Measurements from ENCODE around the gene DHX32. TPM values are rescaled to one million over a fixed set of nuclear protein-coding genes. Genes with fewer than 3 reads are reported as not detected.

DHX32 gene
- polyA plus RNA-seq, 1 of the 3 experiments (the other 2 are of a cell fraction): 16.8 TPM

DNA sequence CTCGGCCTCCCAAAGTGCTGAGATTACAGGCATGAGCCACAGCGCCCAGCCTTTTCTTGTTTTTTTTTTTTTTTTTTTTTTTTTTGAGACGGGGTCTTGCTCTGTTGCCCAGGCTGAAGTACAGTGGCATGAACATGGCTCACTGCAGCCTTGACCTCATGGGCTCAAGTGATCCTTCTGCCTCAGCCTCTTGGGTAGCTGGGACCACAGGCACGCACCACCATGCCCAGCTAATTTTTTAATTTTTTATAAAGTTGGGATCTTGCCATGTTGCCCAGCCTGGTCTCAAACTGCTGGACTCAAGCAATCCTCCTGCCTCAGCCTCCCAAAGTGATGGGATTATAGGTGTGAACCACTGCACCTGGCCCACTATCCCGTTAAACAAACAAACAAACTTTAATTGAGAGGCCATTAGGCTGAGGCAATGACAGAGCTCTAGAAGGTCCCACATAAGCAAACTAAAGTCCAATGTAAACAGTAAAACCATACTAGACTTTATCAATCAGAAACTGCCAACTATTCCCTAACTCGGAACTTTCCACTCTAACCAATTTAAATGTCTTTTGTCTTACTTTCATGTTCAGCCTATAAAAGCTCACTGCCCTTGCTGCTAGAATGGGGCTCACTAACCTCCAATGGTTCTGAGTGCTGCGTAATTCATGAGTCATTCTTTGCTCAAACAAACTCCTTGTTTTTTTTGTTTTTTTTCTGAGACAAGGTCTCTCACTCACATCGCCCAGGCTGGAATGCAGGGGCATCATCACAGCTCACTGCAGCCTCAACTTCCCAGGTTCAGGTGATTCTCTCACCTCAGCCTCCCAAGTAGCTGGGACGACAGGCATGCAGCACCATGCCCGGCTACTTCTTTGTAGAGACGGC is 1.9 kb downstream of the DHX32 start (continued):
- TF ChIP-seq RFX5 (IDR thresholded peaks at IDR 0.05; ENCODE audit: low read length): no peak

DNA sequence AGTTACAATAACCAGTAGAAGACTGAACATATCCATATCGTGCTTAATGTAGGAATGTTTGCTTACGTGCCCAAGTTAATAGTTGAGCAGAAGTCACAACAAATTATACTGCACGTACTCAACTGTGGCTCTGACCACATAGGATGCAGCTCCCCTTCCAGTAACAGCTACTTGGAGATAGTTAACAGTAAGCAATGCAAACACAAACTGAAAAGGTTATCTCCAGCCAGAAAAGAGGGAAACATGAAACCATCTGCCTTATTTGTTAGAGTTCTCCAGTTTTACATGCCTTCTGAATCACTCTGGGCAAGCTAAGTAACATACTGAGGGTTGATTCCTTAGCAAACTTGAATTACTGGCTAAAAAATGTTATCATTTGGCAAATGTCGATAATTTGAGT is 9.8 kb downstream of the DHX32 start:
- 87% methylated on average over 4 of the region's 4 CpGs for WGBS (ENCODE audit: low lambda C conversion rate)
- Histone ChIP-seq H3K9me2 (no peaks in the 10 kb centered on the region), H3K79me2 (ENCODE audit: insufficient read depth) (no peaks in the 10 kb centered on the region), H3F3A (replicated peaks; ENCODE audit: insufficient read depth) (peaks cover 6% of the 10 kb centered on the region), H3K4me2 (no peak overlapping the region), H3K27me3 (ENCODE audit: insufficient read depth) (no peaks in the 10 kb centered on the region), H3K36me3 (replicated peaks in 1 of 2; ENCODE audit: control insufficient read depth in 1 of 2, insufficient read depth in 2 of 2, low read length in 1 of 2) (peaks cover 22 to 35% of the 10 kb centered on the region in 2 experiments), H3K4me3 (ENCODE audit: low read depth in 2 of 2, low read length in 1 of 2) (no peak overlapping the region), H3K9ac (no peak overlapping the region), H3K9me3 (peaks cover 5% of the 10 kb centered on the region; the same call in 1 of the 2 replicates), H3K27ac (ENCODE audit: low read depth in 2 of 2, low read length in 1 of 2) (no peak overlapping the region), H2AFZ (ENCODE audit: low read depth) (no peak overlapping the region), H3K4me1 (ENCODE audit: control insufficient read depth in 1 of 2, insufficient read depth in 2 of 2, low read depth in 1 of 2, low read length in 1 of 2) (no peaks in the 10 kb centered on the region), H4K20me1 (ENCODE audit: insufficient read depth) (no peaks in the 10 kb centered on the region)
- no peak for DNase-seq
- TF ChIP-seq ELF1 (IDR thresholded peaks at IDR 0.05): no peak
- TF ChIP-seq FOXJ3 (CRISPR knock-in tag; IDR thresholded peaks at IDR 0.05): no peak
- TF ChIP-seq NFIC (IDR thresholded peaks at IDR 0.05; ENCODE audit: borderline replicate concordance): no peak
- no peak for TF ChIP-seq RCOR1 (IDR thresholded peaks at IDR 0.05; ENCODE audit: low read length)
- no peak for TF ChIP-seq EP300 (IDR thresholded peaks at IDR 0.05; ENCODE audit: borderline replicate concordance in 1 of 2, low read depth in 1 of 2, low read length in 1 of 2)
- TF ChIP-seq RFX5 (IDR thresholded peaks at IDR 0.05; ENCODE audit: low read length): no peak
- TF ChIP-seq SMC3 (IDR thresholded peaks at IDR 0.05; ENCODE audit: low read depth, low read length): no peak
- ChIA-PET POLR2A (no interaction called here), CTCF (interaction anchor here (1.2 to 4.0 kb wide), 3 partner anchors 11 to 44 kb away, joined by 3 to 19 read pairs (median 4); partner anchors contain the start of gene DHX32)

DNA sequence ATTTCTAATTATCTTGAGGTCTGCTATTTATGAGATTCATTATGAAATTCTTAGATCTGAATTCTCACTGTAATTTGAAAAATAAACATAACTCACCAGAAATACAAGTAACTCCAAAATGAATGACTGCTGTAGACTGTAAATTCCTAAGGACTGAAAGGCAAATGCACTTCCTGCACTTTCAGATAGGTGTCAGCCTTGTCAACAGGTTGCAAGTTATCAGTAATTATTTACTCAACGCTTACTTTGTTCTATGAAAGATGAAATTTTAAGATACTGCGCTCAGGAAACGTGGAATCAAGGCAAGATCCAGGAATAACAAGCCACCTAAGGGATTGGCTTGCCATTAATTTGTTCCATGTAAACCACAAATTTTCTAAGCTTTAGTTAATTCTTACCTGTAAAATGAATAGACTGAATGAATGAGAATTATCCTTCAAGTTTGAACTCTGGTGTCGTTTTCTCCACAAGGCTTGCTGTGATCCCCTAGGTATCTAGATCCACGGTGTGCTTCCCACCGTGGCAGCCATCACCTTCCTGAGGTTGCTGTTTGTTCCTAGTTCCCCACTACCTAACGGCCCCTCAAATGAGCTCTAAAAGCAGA is 12.6 kb downstream of the DHX32 start:
- Histone ChIP-seq H4K20me1 (ENCODE audit: insufficient read depth) (no peaks in the 10 kb centered on the region), H2AFZ (ENCODE audit: low read depth) (no peak overlapping the region), H3K27ac (ENCODE audit: low read depth in 2 of 2, low read length in 1 of 2) (no peak overlapping the region), H3K4me1 (ENCODE audit: control insufficient read depth in 1 of 2, insufficient read depth in 2 of 2, low read depth in 1 of 2, low read length in 1 of 2) (no peaks in the 10 kb centered on the region), H3K27me3 (ENCODE audit: insufficient read depth) (no peaks in the 10 kb centered on the region), H3K36me3 (replicated peaks in 1 of 2; ENCODE audit: control insufficient read depth in 1 of 2, insufficient read depth in 2 of 2, low read length in 1 of 2) (peaks cover 17 to 20% of the 10 kb centered on the region in 2 experiments), H3F3A (replicated peaks; ENCODE audit: insufficient read depth) (peaks cover 6% of the 10 kb centered on the region), H3K9me2 (no peaks in the 10 kb centered on the region), H3K79me2 (ENCODE audit: insufficient read depth) (no peaks in the 10 kb centered on the region), H3K9ac (no peak overlapping the region), H3K4me3 (ENCODE audit: low read depth in 2 of 2, low read length in 1 of 2) (no peak overlapping the region; a peak in 1 of 4 replicates), H3K9me3 (no peaks in the 10 kb centered on the region), H3K4me2 (no peak overlapping the region)
- POLR2A ChIA-PET: interaction anchor here (0.7 kb wide), 1 partner anchor 277 kb away, joined by 4 read pairs; no protein-coding TSS in a partner anchor
- DNase-seq: peak; percentile 32
- CTCF ChIA-PET: interaction anchor here (0.9 to 4.0 kb wide), 9 partner anchors 9 to 113 kb away, joined by 3 to 19 read pairs (median 5); partner anchors contain the start of gene DHX32
- WGBS (ENCODE audit: low lambda C conversion rate): 83% methylated on average over 7 of the region's 7 CpGs
- TF ChIP-seq ELF1 (IDR thresholded peaks at IDR 0.05) (no peak), RAD21 (IDR thresholded peaks at IDR 0.05; ENCODE audit: low read length) (peak; percentile 74), RCOR1 (IDR thresholded peaks at IDR 0.05; ENCODE audit: low read length) (0 out of 2 replicates have a peak, but pooled peaks have one; percentile 9), SMC3 (IDR thresholded peaks at IDR 0.05; ENCODE audit: low read depth, low read length) (peak; percentile 40)
- TF ChIP-seq, protein P1, sequence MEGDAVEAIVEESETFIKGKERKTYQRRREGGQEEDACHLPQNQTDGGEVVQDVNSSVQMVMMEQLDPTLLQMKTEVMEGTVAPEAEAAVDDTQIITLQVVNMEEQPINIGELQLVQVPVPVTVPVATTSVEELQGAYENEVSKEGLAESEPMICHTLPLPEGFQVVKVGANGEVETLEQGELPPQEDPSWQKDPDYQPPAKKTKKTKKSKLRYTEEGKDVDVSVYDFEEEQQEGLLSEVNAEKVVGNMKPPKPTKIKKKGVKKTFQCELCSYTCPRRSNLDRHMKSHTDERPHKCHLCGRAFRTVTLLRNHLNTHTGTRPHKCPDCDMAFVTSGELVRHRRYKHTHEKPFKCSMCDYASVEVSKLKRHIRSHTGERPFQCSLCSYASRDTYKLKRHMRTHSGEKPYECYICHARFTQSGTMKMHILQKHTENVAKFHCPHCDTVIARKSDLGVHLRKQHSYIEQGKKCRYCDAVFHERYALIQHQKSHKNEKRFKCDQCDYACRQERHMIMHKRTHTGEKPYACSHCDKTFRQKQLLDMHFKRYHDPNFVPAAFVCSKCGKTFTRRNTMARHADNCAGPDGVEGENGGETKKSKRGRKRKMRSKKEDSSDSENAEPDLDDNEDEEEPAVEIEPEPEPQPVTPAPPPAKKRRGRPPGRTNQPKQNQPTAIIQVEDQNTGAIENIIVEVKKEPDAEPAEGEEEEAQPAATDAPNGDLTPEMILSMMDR (IDR thresholded peaks at IDR 0.05): peak; percentile 87
- TF ChIP-seq, protein P2, sequence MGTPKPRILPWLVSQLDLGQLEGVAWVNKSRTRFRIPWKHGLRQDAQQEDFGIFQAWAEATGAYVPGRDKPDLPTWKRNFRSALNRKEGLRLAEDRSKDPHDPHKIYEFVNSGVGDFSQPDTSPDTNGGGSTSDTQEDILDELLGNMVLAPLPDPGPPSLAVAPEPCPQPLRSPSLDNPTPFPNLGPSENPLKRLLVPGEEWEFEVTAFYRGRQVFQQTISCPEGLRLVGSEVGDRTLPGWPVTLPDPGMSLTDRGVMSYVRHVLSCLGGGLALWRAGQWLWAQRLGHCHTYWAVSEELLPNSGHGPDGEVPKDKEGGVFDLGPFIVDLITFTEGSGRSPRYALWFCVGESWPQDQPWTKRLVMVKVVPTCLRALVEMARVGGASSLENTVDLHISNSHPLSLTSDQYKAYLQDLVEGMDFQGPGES (IDR thresholded peaks at IDR 0.05; ENCODE audit: low read depth, low read length): no peak
